GM19324 (cell line): ENCODE results near the gene MEIS3.
"Not testable (repeated sequence)": the region's sequence is repeated elsewhere in the genome, so short reads cannot be mapped to it uniquely, and the experiment has no call there.

ENCODE experiments used
- ATAC-seq: cut with Tn5 transposase; IDR thresholded peaks from one replicate; pipeline ENCODE4 v1.9.1; 2021; ENCODE audit warnings: mild to moderate bottlenecking, moderate library complexity; ENCODE audit not compliant: unreplicated experiment, low FRiP score

The MEIS3 gene

GRCh38 chr19:47372603-47373002 is 46.7 kb downstream of the MEIS3 start:
- ATAC-seq, result no peak

- ATAC-seq, result no peak
These were observed 48.1 kb downstream of the MEIS3 start for GRCh38 chr19:47371261-47371660.

GRCh38 chr19:47370045-47370611 is 49.2 kb downstream of the MEIS3 start:
- no peak for ATAC-seq

DNA sequence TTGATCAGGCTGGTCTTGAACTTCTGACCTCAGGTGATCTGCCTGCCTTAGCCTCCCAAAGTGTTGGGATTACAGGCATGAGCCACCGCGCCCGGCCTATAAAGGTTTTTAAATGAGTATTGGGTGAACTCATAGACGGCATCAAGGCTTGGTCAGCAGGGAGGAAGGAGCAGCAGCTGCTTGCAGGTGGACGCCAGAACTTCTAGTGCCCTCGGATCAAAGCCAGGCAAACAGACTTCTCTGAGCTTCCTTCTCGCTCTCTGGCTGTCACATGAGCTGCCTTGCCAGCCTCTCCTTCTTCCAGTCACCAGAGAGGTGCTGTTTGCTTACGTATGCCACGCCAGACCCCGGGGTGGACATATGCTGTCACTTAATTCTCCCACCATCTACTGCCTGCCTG is 53.9 kb downstream of the MEIS3 start:
- not testable (repeated sequence) for ATAC-seq

- ATAC-seq, result no peak
These were observed 55.4 kb downstream of the MEIS3 start for GRCh38 chr19:47363758-47364531.

GRCh38 chr19:47362321-47362720 is 57.0 kb downstream of the MEIS3 start:
- no peak for ATAC-seq

GRCh38 chr19:47358936-47359335 is 60.4 kb downstream of the MEIS3 start:
- no peak for ATAC-seq

GRCh38 chr19:47357788-47358680 is 61.3 kb downstream of the MEIS3 start:
- ATAC-seq, result no peak

GRCh38 chr19:47356900-47357299 is 62.4 kb downstream of the MEIS3 start:
- no peak for ATAC-seq

- no peak for ATAC-seq
These were observed 66.0 kb downstream of the MEIS3 start for GRCh38 chr19:47353307-47353712.
